Putamen (tissue), 1 donor: ENCODE measurements around the gene STX10.

Experiments
- DNase-seq: peaks from one replicate; pipeline ENCODE4 v3.0.0-alpha.2; 2016; ENCODE audit warnings: low spot score

STX10 gene

DNA sequence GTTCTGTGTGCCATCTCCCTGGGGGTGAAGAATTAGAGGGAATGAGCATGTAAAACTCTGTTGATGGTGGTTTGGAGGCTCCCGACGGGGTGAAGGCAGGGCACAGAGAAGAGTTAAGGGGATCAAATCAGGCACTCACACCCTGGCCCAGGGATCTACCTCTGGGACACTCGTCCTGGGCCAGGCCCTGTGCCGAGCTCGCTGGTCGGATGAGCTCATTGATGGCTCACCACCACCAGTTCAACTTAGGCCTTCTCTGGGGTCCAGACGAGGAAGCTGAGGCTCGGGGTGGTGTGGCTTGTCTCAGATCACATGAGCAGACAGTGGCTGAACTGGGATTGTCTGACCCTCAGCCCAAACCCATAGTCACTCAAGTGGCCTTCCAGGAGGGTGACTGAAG, 30.5 kb downstream of the STX10 start:
- DNase-seq = no peak

- DNase-seq = no peak
Measured at GRCh38 chr19:13118424-13119193, 31.6 kb downstream of the STX10 start.

GRCh38 chr19:13117772-13118423, 32.3 kb downstream of the STX10 start, which contains the start of gene NACC1:
Gene NACC1 (plus strand): TSS chr19:13118264. CDS start chr19:13135208, 16,944 bp downstream.
- DNase-seq = peak; percentile 94

DNA sequence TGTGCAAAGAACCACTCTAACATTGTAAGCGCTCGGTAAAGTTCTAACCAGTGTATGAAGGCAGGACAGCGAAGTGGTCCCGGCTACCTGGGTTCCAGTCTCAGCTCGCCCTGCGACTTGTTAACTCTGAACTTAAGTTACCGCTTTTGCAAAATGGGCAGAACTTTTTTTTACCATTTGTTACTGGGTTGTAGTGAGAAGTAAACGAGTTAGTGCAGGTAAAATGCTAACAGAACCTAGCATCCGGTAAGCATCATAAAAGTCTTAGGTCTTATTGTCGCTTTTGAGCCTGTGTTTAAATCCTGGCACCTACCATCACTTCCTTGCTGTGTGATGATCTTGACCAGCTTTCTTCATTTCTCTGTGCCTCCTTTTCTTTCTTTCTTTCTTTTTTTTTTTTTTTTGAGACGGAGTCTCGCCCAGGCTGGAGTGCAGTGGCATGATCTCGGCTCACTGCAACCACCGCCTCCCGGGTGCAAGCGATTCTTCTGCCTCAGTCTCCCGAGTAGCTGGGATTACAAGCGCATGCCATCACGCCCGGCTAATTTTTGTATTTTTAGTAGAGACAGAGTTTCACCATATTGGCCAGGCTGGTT, 32.9 kb downstream of the STX10 start:
- DNase-seq = no peak

DNA sequence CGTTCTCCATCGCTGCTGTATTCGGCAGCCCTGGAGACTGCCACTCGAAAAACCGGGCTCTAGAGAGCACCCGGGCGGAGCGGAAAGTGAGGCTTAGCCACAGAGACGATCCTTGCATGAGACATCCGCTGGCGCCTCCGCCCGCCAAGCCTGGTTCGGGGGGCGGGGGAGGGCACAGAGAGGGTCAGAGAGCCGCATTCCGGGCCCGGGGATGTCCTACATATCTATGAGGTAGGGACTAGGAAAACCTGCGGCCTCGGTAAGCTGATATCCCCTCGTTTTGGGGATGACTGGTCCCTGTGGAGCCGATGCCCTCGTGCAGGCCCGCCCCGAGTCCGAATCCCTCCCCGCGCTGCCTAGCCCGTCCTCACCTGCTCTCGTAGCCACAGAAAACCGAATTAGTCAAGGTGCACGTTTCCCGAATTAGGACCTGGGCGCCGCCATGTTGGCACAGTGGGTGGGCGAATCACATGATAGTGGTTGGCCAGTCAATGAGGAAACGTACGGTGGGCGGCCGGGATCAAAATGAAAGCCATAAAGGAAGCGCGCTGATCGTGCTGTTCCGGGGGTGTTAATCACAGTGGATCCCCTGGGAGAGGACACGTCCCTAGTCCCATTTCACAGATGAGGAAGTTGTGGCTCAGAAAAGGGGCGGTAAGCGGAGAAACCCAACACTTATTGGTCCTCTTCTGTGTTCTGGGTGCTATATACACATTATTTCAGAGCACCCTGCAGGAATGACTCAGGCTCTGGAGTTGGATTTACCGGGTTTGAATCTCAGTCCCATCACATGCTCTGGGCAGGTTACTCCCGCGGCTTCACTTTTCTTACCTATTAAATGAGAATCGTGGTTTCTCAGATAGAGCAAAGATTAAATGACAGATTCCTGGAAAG, 33.6 kb downstream of the STX10 start, which contains the start of gene TRMT1:
Gene TRMT1, minus strand, starts transcription at position 459 of the 894 bp plus-strand sequence. Its CDS starts 341 bp downstream, at position 118.
- peak; percentile 91 for DNase-seq

GRCh38 chr19:13115936-13116281, 34.3 kb downstream of the STX10 start:
- DNase-seq = no peak

GRCh38 chr19:13112555-13112954, 37.6 kb downstream of the STX10 start:
- no peak for DNase-seq

- DNase-seq = no peak
Measured at GRCh38 chr19:13110099-13110610, 40.0 kb downstream of the STX10 start.

DNA sequence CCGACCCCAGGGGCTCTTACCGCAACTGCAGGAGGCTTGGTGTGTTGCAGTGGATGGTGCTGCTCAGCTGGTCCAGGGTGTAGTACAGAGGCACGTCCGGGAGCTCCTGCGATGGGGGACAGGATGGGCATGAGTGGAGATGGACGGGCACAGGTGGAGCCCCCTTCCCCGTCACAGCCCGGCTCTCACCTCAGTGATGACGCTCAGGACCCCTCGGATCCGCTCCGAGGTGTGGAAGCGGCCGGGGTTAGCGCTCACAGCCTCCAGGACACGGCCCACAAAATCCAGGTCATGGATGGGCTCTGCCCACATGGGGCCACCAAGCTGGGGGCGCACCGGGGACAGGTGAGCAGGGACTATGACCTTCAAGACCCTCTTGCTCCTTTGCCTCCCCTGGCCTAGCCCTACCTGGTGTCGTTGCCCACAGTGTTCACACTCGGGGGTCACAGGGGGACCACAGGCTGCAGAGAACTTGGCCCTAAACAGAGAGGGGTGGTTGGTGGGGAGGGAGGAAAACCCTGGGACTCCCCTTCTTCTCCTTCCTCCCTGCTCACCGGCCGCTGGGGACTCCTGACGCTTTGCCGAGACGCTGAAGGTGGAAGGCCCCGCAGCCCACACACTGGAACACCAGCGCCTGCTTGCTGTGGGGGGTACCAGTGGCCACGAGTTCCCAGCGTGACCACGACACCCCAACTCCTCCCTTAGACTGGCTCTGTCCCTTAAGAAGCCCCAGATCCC, 40.6 kb downstream of the STX10 start:
- no peak for DNase-seq

GRCh38 chr19:13104848-13105711, 45.1 kb downstream of the STX10 start:
- DNase-seq = no peak

GRCh38 chr19:13104360-13104847, 45.8 kb downstream of the STX10 start:
- peak; percentile 53 for DNase-seq

DNA sequence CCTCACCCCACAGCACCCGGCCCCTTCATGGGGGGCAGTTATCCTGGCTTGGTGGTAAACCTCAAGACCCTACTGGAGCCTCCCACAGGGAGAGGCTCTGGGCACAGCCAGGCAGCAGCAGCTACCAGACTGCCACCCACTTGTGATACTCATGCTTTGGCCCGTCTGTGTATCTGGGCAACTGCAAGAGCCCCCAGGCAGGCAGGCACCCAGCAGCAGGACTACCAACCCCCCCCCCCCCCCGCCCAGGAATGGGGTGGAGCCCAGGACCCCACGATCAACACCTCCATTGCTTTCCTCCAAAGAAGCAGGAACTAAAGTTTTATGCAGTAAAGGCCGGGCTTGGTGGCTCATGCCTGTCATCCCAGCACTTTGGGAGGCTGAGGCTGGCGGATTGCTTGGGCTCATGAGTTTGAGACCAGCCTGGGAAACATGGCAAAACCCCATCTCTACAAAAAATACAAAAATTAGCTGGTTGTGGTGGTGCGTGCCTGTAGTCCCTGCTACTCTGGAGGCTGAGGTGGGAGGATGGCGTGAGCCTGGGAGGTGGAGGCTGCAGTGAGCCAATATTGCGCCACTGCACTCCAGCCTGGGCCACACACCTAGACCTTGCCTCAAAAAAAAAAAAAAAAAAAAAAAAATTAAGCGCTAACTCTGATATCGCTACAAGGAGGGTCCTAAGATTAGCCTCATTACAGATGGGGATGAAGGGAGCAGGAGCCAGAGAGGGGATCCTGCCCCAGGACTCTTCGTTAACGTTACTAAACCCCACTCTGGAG, 46.4 kb downstream of the STX10 start:
- DNase-seq = no peak

DNA sequence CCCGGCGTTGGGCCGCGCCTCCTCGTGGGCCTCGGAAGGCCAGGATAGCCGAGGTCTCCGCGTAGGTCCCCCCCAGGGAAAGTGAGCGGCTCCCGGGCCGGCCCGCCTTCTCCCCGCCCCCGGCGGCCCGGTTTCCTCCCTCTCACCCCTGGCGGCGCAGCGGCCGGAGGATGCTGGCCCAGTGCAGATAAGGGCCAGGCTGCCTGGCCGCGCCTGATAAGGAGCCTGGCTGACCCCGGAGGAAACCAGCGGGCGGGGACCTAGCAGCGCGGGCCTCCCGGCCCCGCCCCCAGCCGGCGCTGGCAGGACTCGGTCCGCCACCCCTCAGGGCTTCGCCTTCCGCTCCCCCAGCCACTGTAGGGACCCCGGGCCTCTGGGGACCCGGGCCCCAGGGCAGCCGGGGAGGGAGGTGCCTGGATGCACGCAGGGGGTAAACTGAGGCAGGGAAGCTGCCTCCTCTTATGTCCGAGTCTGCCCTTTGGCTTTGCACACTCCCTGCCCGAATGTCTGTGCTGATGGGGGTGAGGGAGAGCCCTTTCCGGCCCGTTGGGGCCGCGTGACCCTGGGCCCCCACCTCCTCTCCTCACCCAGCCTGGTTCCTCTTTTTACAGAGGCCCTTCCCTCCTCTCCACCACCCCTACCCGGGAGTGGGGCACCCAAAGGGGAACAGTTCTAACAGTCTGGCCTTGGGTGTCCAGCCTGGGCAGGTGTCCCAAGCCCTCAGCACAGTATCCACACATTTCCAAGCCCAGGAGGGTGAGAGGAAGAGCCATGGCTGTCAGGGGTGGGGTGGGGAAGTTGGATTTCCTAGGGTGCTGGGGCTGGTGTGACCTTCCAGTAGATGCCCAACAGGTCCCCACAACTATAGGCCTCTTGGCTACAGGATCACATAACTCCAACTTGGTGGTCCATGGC, 47.3 kb downstream of the STX10 start, which contains the start of gene LYL1:
Gene LYL1, minus strand, starts transcription at position 193 of the 915 bp plus-strand sequence. CDS start 1,687 bp downstream, outside the sequence.
- no peak for DNase-seq

- no peak for DNase-seq
Measured at GRCh38 chr19:13102416-13102665, 47.8 kb downstream of the STX10 start.

- no peak for DNase-seq
Measured at GRCh38 chr19:13101590-13102415, 48.4 kb downstream of the STX10 start.

DNA sequence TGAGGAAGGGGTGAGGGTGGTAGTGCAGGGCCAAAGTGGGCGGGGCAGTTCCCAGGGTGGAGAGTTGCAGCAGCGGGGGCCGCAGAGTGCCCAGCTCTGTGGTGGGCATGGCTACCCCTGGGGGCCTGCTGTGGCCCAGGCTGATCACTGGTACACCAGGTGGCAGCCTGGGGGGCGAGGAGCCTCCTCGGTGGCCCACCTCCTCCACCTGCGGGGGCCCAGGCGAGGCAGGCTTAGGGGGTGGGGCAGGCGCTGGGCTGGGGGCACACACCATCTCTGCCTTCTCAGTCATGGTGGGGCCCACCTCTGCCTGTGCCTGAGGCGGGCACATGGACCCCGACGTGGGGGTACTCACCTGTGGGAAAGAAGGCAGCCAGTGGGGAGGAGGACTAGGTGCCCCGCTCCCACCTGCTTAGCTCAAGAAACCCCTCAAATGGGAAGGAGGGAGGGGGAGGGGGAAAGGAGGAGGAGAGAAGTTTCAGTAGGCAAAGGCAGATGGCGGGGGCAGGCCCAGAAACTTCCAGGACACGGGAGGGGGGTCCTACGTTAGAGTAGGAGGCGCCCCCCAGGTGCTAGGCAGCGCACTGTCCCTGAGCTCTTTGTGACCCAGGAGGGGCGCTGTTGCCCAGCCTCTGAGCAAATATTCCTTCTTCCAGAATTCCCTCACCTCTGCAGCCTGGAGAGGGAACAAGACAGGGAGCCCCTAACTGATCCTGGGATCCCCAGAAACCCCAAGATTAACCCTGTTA, 49.2 kb downstream of the STX10 start:
- DNase-seq = no peak
